ENCODE data around the gene CYP11A1.

CYP11A1 gene

DNA sequence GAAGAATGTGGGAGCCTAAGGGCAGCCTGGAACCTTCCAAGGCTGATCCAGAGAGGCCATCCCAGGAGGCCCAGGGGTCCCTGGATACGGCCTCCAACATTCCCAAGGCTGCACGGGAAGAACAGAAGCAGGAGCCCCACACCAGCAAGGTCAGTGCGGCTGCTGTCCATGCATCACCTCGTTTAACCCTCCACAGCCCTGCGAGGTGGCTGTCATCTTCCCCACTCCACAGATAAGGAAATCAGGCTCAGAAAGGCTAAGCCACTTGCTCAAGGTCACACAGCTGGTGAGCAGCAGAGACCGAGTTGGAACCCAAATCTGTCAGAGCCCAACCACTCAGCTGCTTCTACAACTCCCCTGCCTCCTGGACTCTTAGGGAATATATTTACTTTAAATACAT is 44.7 kb upstream of the CYP11A1 start:
- TF ChIP-seq, protein P1, sequence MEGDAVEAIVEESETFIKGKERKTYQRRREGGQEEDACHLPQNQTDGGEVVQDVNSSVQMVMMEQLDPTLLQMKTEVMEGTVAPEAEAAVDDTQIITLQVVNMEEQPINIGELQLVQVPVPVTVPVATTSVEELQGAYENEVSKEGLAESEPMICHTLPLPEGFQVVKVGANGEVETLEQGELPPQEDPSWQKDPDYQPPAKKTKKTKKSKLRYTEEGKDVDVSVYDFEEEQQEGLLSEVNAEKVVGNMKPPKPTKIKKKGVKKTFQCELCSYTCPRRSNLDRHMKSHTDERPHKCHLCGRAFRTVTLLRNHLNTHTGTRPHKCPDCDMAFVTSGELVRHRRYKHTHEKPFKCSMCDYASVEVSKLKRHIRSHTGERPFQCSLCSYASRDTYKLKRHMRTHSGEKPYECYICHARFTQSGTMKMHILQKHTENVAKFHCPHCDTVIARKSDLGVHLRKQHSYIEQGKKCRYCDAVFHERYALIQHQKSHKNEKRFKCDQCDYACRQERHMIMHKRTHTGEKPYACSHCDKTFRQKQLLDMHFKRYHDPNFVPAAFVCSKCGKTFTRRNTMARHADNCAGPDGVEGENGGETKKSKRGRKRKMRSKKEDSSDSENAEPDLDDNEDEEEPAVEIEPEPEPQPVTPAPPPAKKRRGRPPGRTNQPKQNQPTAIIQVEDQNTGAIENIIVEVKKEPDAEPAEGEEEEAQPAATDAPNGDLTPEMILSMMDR (IDR thresholded peaks at IDR 0.05; ENCODE audit: low read length, missing control alignments), result no peak
- no peak overlapping the region for H3K4me3 ChIP-seq (replicated peaks; ENCODE audit: low read depth, low read length)
- DNase-seq (ENCODE audit: low read depth), result no peak

DNA sequence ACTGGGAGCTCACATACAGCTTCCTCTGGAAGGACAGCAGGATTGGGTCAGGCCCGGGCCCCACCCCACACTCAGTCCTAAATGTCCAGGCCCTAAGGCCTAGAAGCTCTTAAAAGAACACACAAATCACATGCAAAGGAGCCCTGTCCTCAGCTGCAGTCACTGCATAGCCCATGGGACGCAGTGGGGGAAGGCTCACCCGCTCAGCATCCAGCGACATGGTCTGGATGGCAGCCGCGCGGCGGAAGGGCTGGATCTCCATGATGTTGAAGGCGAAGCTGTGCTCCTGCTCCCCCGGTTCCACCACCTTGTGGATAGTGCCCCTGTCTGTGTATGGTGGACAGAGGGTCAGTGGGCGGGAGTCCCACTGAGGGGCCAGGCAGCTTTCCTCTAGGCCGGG is 44.2 kb upstream of the CYP11A1 start:
- no peak for DNase-seq (ENCODE audit: low read depth)
- H3K4me3 ChIP-seq (replicated peaks; ENCODE audit: low read depth, low read length), result no peak overlapping the region
- TF ChIP-seq, protein P1 (IDR thresholded peaks at IDR 0.05; ENCODE audit: low read length, missing control alignments), result no peak

DNA sequence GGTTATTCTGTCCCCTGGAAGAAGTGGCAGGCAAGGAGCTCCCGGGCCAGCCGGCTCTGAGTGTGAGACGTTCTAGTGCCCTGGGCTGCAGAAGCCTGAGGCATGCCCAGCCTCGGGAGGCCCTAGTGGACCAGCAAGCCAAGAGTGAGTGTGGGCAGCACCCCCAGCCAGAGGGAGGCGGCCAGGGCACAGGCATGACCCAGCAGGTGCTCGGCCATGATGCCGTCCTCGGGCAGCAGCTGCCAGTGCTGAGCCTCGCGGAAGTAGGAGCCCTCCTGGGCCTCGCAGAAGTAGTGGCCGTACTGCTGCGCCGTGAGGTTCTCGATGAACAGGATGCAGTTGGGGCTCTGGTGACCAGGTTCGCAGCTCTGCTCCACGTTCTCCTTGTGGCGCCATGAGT is 43.1 kb upstream of the CYP11A1 start:
- H3K4me3 ChIP-seq (replicated peaks; ENCODE audit: low read depth, low read length), result no peak overlapping the region
- TF ChIP-seq, protein P1 (IDR thresholded peaks at IDR 0.05; ENCODE audit: low read length, missing control alignments), result no peak
- DNase-seq (ENCODE audit: low read depth), result no peak

DNA sequence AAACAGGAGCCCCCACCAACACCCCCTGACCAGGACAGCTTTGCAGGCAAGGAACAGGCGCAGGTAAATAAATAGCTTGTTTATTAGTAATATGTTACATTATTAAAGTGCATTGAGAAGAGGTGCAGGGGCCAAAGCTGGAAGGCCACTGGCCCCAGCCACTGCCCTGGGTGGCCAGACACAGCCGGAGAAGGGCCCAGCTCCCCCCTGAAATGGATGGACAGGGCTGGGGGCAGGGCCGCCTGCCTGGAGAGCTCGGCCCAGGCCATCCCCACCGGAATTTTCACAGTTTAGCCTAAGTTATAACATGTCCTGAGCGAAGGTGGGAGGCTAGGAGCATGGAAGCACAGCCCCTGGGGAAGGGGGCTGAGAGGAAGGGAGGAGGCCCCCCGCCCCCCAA is 41.8 kb upstream of the CYP11A1 start:
- H3K4me3 ChIP-seq (replicated peaks; ENCODE audit: low read depth, low read length), result no peak overlapping the region
- TF ChIP-seq, protein P1 (IDR thresholded peaks at IDR 0.05; ENCODE audit: low read length, missing control alignments), result no peak
- no peak for DNase-seq (ENCODE audit: low read depth)

DNA sequence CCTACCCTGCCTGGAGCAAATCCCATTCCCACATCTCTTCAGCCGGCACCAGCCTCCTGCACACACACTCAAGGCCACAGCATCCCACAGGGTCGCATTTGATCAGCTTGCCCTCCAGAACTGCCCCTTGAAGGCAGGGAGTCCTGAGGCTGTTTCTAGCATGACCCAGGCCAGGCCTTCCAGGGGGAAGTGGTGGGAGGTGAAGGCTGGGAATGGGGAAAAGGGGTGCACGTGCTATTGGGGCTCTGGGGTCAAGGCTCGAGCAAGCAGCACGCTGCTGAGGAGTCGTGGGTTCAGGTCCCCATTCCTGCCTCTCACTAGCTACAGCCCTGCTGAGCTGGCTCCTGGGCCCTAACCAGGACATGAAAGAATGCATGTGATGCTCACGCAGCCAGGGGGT is 41.4 kb upstream of the CYP11A1 start:
- TF ChIP-seq, protein P1 (IDR thresholded peaks at IDR 0.05; ENCODE audit: low read length, missing control alignments), result no peak
- DNase-seq (ENCODE audit: low read depth), result no peak
- H3K4me3 ChIP-seq (replicated peaks; ENCODE audit: low read depth, low read length), result no peak overlapping the region

DNA sequence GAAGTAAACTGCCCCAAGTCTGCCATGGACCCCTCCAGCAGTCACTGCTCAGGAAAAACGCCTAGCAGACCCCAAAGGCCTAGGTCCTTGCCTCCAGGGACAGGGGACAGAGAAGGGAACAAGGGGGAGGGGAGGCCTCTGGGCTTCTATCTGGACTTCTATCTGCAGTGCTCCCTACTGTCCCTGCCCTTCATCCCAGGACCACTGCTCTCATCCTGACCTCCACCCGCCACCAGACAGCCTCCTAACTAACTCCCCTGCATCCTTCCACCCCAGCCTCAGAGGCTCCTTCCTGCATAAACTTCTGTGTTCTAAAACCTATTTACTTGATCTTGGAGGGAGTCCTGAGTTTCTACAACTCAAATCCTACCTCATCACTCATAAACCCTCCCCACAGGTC is 40.9 kb upstream of the CYP11A1 start:
- DNase-seq (ENCODE audit: low read depth), result no peak
- TF ChIP-seq, protein P1 (IDR thresholded peaks at IDR 0.05; ENCODE audit: low read length, missing control alignments), result no peak
- H3K4me3 ChIP-seq (replicated peaks; ENCODE audit: low read depth, low read length), result no peak overlapping the region

DNA sequence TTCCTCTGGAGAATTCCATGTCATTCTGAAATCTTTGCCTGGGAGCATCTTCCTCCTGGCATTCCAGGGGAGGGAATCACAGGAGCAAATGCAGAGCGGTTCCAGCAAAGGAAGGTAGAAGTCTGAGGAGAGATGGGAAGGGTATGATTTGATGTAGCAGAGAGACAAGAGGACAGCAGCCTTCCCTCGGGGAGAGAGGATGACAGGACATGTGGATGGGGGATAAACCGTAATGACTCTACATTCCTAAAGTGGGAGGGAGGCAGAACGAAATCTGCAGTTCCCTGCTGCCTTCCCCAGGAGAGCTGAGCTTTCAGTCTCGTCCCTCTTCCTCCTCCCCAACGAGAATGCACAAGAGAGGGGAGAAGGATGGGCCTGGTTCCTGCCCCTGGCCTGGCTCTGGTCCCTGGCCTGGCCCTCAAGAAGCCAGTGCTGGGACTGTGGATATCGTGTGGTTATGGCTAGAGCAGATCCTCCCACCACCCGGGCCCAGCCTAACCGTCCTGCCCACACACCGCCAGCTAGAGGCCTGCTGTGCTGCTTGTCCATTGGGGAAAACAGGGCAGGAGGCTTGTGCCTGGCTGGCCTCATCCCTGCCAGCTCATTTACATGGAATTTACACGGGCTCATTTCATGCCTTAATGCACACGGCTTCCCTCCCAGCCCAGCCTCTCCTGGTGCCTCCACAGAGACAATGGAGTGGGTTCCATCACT is 39.7 kb upstream of the CYP11A1 start:
- peak; percentile 83 for DNase-seq (ENCODE audit: low read depth)
- TF ChIP-seq, protein P1 (IDR thresholded peaks at IDR 0.05; ENCODE audit: low read length, missing control alignments), result peak; percentile 1
- H3K4me3 ChIP-seq (replicated peaks; ENCODE audit: low read depth, low read length), result no peak overlapping the region

All from fibroblast of pulmonary artery (primary cell).